CD4-positive, alpha-beta T cell treated with Interleukin-6 at 100 ng/mL for 8 hours (primary cell): ENCODE data around the gene BTRC.
A peak's percentile ranks its signal among the peaks of the same experiment; 100 is the strongest.
"Not testable (repeated sequence)": the region's sequence is repeated elsewhere in the genome, so short reads cannot be mapped to it uniquely, and the experiment has no call there.

ENCODE experiments used
- DNase-seq: peaks from one replicate; pipeline ENCODE4 v3.0.0-alpha.2; 2020; ENCODE audit warnings: mixed read lengths, low spot score

Gene BTRC

GRCh38 chr10:101346177-101346576 is 7.8 kb upstream of the BTRC start:
- no peak for DNase-seq

- no peak for DNase-seq
These were observed 2.9 kb upstream of the BTRC start for GRCh38 chr10:101351017-101351416.

- no peak for DNase-seq
These were observed 2.5 kb upstream of the BTRC start for GRCh38 chr10:101351477-101351876.

- DNase-seq, result not testable (repeated sequence)
These were observed 1.1 kb upstream of the BTRC start for GRCh38 chr10:101352857-101353256.

- peak; percentile 25 for DNase-seq
These were observed 535 bp downstream of the BTRC start for GRCh38 chr10:101354328-101355071.

- no peak for DNase-seq
These were observed 1.2 kb downstream of the BTRC start for GRCh38 chr10:101355072-101355706.

GRCh38 chr10:101356132-101356531 is 2.2 kb downstream of the BTRC start:
- DNase-seq, result no peak

GRCh38 chr10:101357958-101358357 is 4.0 kb downstream of the BTRC start:
- no peak for DNase-seq

GRCh38 chr10:101358706-101359300 is 4.8 kb downstream of the BTRC start:
- no peak for DNase-seq

GRCh38 chr10:101360090-101360489 is 6.1 kb downstream of the BTRC start:
- DNase-seq, result not testable (repeated sequence)

- not testable (repeated sequence) for DNase-seq
These were observed 6.9 kb downstream of the BTRC start for GRCh38 chr10:101360841-101361240.

- no peak for DNase-seq
These were observed 10.0 kb downstream of the BTRC start for GRCh38 chr10:101363850-101364400.

GRCh38 chr10:101364721-101365120 is 10.8 kb downstream of the BTRC start:
- DNase-seq, result no peak

- no peak for DNase-seq
These were observed 13.8 kb downstream of the BTRC start for GRCh38 chr10:101367569-101368453.

- DNase-seq, result no peak
These were observed 19.1 kb downstream of the BTRC start for GRCh38 chr10:101373063-101373462.

- DNase-seq, result not testable (repeated sequence)
These were observed 20.0 kb downstream of the BTRC start for GRCh38 chr10:101373993-101374392.

GRCh38 chr10:101375076-101375475 is 21.1 kb downstream of the BTRC start:
- no peak for DNase-seq

GRCh38 chr10:101379663-101380352 is 25.8 kb downstream of the BTRC start:
- DNase-seq, result no peak

- DNase-seq, result no peak
These were observed 26.5 kb downstream of the BTRC start for GRCh38 chr10:101380353-101381017.

GRCh38 chr10:101385866-101386658 is 32.1 kb downstream of the BTRC start:
- no peak for DNase-seq
